ENCODE measurements around the gene PRF1. TPM values are rescaled to one million over a fixed set of nuclear protein-coding genes. Genes with fewer than 3 reads are reported as not detected.

Gene PRF1
- total and polyA plus RNA-seq, 2 donors (not counting 1 experiment from before 2014, with no cell fraction given): 1.0 to 1.9 TPM

DNA sequence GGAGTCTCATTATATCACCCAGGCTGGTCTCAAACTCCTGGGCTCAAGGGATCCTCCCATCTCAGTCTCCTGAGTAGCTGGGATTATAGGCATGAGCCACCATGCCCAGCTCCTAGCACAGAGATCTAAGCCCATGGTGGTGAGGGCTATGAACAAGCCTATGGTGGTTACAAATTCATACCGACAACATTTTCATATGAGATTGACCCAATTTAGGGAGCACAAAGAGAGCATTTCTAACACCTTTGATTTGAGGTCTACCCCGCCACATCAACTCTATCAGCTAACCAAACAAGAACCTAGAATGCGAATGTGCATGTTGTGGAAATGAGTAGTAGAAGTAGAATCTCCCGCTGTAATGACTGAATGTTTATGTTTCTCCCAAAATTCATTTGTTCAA, 14.2 kb upstream of the PRF1 start:
- Histone ChIP-seq H4K20me1 (ENCODE audit: control insufficient read depth, insufficient read depth, low read length, poor library complexity, severe bottlenecking) (no peaks in the 10 kb centered on the region), H3K4me2 (replicated peaks; ENCODE audit: low read depth, low read length, poor library complexity, severe bottlenecking) (no peak overlapping the region), H3K79me2 (ENCODE audit: control insufficient read depth, insufficient read depth, low read length) (no peaks in the 10 kb centered on the region), H3K27ac (ENCODE audit: low read length in 2 of 2) (no peak overlapping the region), H3K36me3 (replicated peaks in 1 of 2; ENCODE audit: control extremely low read depth in 1 of 2, control insufficient read depth in 1 of 2, extremely low read depth in 1 of 2, insufficient read depth in 2 of 2, low read length in 1 of 2) (no peaks in the 10 kb centered on the region), H3K4me1 (ENCODE audit: control insufficient read depth in 2 of 2, insufficient read depth in 2 of 2, low read length in 2 of 2) (no peaks in the 10 kb centered on the region), H3K4me3 (ENCODE audit: control extremely low read depth in 1 of 5, extremely low read depth in 1 of 5, insufficient read depth in 1 of 5, low read depth in 2 of 5, low read length in 4 of 5) (no peak overlapping the region), H3K9me3 (ENCODE audit: control extremely low read depth in 1 of 3, control insufficient read depth in 2 of 3, insufficient read depth in 1 of 3, low read length in 2 of 3) (peaks cover 0 to 10% (median 9%) of the 10 kb centered on the region in 3 donors), H3K27me3 (replicated peaks in 1 of 4; ENCODE audit: control extremely low read depth in 1 of 4, control insufficient read depth in 3 of 4, insufficient read depth in 4 of 4, low read length in 3 of 4) (peaks cover 0 to 8% (median 0%) of the 10 kb centered on the region in 4 experiments), H3K9ac (ENCODE audit: low read length) (no peak overlapping the region), H2AFZ (ENCODE audit: insufficient read depth, low read depth, low read length, poor library complexity, severe bottlenecking) (no peak overlapping the region)
- ChIA-PET CTCF (no interaction called here), POLR2A (no interaction called here)
- H3K27me3 Mint-ChIP-seq: peaks cover 37% of the 10 kb centered on the region
- WGBS (ENCODE audit: insufficient coverage): no CpG with 5 or more reads among the region's 4 CpGs
- ATAC-seq (ENCODE audit: low read depth) (no peak), DNase-seq (no peak)
- no peak overlapping the region for H3K4me3 Mint-ChIP-seq
- no peaks in the 10 kb centered on the region for H3K4me1 Mint-ChIP-seq
- intact Hi-C loops (cut with micrococcal nuclease): no loop called here
- TF ChIP-seq EZH2 (IDR thresholded peaks at IDR 0.05; ENCODE audit: borderline replicate concordance, insufficient read depth, low read depth, low read length, poor library complexity, severe bottlenecking): no peak
- TF ChIP-seq, protein P1, sequence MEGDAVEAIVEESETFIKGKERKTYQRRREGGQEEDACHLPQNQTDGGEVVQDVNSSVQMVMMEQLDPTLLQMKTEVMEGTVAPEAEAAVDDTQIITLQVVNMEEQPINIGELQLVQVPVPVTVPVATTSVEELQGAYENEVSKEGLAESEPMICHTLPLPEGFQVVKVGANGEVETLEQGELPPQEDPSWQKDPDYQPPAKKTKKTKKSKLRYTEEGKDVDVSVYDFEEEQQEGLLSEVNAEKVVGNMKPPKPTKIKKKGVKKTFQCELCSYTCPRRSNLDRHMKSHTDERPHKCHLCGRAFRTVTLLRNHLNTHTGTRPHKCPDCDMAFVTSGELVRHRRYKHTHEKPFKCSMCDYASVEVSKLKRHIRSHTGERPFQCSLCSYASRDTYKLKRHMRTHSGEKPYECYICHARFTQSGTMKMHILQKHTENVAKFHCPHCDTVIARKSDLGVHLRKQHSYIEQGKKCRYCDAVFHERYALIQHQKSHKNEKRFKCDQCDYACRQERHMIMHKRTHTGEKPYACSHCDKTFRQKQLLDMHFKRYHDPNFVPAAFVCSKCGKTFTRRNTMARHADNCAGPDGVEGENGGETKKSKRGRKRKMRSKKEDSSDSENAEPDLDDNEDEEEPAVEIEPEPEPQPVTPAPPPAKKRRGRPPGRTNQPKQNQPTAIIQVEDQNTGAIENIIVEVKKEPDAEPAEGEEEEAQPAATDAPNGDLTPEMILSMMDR (IDR thresholded peaks at IDR 0.05): no peak
- peaks cover 9% of the 10 kb centered on the region for H3K9me3 Mint-ChIP-seq (ENCODE audit: insufficient read depth)
- H3K27ac Mint-ChIP-seq: no peak overlapping the region

DNA sequence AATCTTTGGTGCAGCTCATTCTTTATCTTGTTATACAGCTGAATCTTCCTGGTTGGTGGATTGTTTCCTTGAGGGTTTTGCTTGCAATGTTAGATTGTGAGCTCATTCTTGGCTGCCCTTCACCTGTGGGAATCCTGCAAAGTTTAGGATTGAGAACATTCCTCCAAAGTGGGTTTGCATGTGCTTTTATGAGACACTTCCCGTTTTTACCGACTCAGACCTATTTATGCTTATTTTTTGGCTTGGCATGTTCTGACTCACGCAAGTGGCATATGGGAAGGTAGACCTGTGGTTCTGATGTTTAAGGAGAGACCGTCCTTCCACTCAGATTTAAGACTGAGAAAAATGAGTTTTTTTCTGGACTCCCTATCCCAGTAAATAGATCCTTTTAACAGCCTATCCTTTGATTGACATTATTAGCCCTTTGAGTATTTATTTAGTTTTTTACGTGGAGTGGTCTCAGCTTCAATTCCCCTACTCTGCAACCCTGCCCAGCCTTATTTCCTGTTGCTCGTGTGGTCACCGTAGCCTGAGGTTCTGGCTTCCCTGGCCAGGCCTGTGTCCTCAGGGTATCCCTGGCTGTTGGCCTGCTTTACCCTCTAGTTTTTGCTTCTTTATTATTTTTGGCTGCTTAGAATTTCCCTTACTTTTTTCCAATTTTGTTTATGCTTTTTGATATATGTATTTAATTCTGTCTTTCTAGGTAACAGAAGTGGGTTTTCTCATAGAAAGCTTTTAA, 13.4 kb upstream of the PRF1 start:
- Histone ChIP-seq H3K27me3 (replicated peaks in 1 of 4; ENCODE audit: control extremely low read depth in 1 of 4, control insufficient read depth in 3 of 4, insufficient read depth in 4 of 4, low read length in 3 of 4) (peaks cover 0 to 8% (median 0%) of the 10 kb centered on the region in 4 experiments), H3K79me2 (ENCODE audit: control insufficient read depth, insufficient read depth, low read length) (no peaks in the 10 kb centered on the region), H3K4me3 (ENCODE audit: control extremely low read depth in 1 of 5, extremely low read depth in 1 of 5, insufficient read depth in 1 of 5, low read depth in 2 of 5, low read length in 4 of 5) (no peak overlapping the region), H3K9ac (ENCODE audit: low read length) (no peak overlapping the region), H3K9me3 (ENCODE audit: control extremely low read depth in 1 of 3, control insufficient read depth in 2 of 3, insufficient read depth in 1 of 3, low read length in 2 of 3) (peaks cover 0 to 9% (median 6%) of the 10 kb centered on the region in 3 donors), H3K4me1 (ENCODE audit: control insufficient read depth in 2 of 2, insufficient read depth in 2 of 2, low read length in 2 of 2) (no peaks in the 10 kb centered on the region), H3K27ac (ENCODE audit: low read length in 2 of 2) (no peak overlapping the region), H3K4me2 (replicated peaks; ENCODE audit: low read depth, low read length, poor library complexity, severe bottlenecking) (no peak overlapping the region), H2AFZ (ENCODE audit: insufficient read depth, low read depth, low read length, poor library complexity, severe bottlenecking) (no peak overlapping the region), H4K20me1 (ENCODE audit: control insufficient read depth, insufficient read depth, low read length, poor library complexity, severe bottlenecking) (no peaks in the 10 kb centered on the region), H3K36me3 (replicated peaks in 1 of 2; ENCODE audit: control extremely low read depth in 1 of 2, control insufficient read depth in 1 of 2, extremely low read depth in 1 of 2, insufficient read depth in 2 of 2, low read length in 1 of 2) (no peaks in the 10 kb centered on the region)
- Mint-ChIP-seq H3K9me3 (ENCODE audit: insufficient read depth) (peaks cover 9% of the 10 kb centered on the region), H3K27ac (no peak overlapping the region), H3K27me3 (peaks cover 37% of the 10 kb centered on the region), H3K4me3 (no peak overlapping the region), H3K4me1 (no peaks in the 10 kb centered on the region)
- ChIA-PET POLR2A (no interaction called here), CTCF (no interaction called here)
- ATAC-seq (ENCODE audit: low read depth) (no peak), DNase-seq (no peak)
- 40% methylated on average over 1 of the region's 7 CpGs for WGBS (ENCODE audit: insufficient coverage)
- intact Hi-C loops (cut with micrococcal nuclease): no loop called here
- TF ChIP-seq, protein P1 (IDR thresholded peaks at IDR 0.05): no peak
- TF ChIP-seq EZH2 (IDR thresholded peaks at IDR 0.05; ENCODE audit: borderline replicate concordance, insufficient read depth, low read depth, low read length, poor library complexity, severe bottlenecking): no peak
